ENCODE results near the gene ATP1A4. TPM values are rescaled to one million over a fixed set of nuclear protein-coding genes. Genes with fewer than 3 reads are reported as not detected.

The ATP1A4 gene
- total and polyA plus RNA-seq, 10 of the 15 experiments (the other 5 are each of a cell fraction or from before 2014, with no cell fraction given), result 0.31 to 1.0 (median 0.54) TPM

DNA sequence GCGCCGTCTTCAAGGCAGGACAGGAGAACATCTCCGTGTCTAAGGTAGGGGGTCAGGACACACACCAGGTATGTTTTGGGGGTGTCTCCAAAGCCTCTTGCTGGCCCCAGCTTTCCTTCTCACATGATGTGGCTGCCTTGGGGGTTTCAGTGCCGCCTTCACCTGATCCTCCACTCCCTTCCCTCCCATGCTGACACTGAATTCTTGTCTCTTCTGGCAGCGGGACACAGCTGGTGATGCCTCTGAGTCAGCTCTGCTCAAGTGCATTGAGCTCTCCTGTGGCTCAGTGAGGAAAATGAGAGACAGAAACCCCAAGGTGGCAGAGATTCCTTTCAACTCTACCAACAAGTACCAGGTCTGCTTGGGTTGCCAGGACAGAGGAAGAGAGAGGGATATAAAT is 22.4 kb upstream of the ATP1A4 start:
- CTCF ChIA-PET, result interaction anchor here (1.4 kb wide), 1 partner anchor 162 kb away, joined by 4 read pairs; no protein-coding TSS in a partner anchor
- in situ Hi-C loops (cut with MboI), result no loop called here
- H3K27me3 ChIP-seq (replicated peaks in 1 of 2; ENCODE audit: control insufficient read depth in 2 of 2, insufficient read depth in 2 of 2, low read length in 1 of 2), result 0 out of 4 replicates have a peak, but pooled peaks cover 1 to 2% of the 10 kb centered on the region in 2 experiments

DNA sequence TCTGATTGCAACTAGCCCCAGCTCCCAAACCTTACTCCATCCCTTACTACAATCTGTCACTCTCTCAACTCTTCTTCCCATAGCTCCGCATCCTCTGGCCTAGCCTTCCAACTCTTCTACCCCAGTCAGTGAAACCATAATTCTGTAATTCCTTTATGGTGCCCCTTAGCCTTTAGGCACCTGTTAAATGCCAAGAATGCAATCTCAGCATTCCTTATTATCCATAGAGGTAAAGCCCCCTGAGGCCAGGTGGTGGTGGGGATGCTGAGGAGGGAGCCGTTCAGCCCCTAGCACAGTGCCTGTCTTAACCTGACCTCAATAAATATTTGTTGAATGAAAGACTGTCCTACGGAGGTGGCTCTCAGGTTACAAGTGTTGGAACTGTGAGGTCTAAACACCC is 21.8 kb upstream of the ATP1A4 start:
- 0 out of 4 replicates have a peak, but pooled peaks cover 1 to 2% of the 10 kb centered on the region in 2 experiments for H3K27me3 ChIP-seq (replicated peaks in 1 of 2; ENCODE audit: control insufficient read depth in 2 of 2, insufficient read depth in 2 of 2, low read length in 1 of 2)
- SMC1A ChIA-PET (ENCODE audit: uncharacterized antibody, unreplicated experiment), result no interaction called here
- RAD21 ChIA-PET (ENCODE audit: unreplicated experiment), result no interaction called here
- FAIRE-seq, result no peak
- ATAC-seq, result no peak
- intact Hi-C loops (cut with micrococcal nuclease; ENCODE audit: unreplicated experiment), result no loop called here
- H4K20me1 ChIP-seq (ENCODE audit: control insufficient read depth, insufficient read depth), result no peaks in the 10 kb centered on the region
- H3K36me3 ChIP-seq (ENCODE audit: control insufficient read depth in 2 of 2, insufficient read depth in 2 of 2, low read length in 1 of 2), result no peaks in the 10 kb centered on the region
- WGBS (ENCODE audit: insufficient coverage, insufficient replicate concordance, low lambda C conversion rate, missing lambda C conversion rate), result 49% methylated on average over 3 of the region's 3 CpGs
- POLR2A ChIA-PET, result no interaction called here
- no peak overlapping the region for H3K4me3 ChIP-seq
- no peak overlapping the region for H3K9ac ChIP-seq (ENCODE audit: control insufficient read depth, insufficient read depth, low read length)
- CTCF ChIA-PET, result interaction anchor here (1.4 kb wide), 1 partner anchor 162 kb away, joined by 4 read pairs; no protein-coding TSS in a partner anchor
- no peak overlapping the region for H3K4me2 ChIP-seq (ENCODE audit: control insufficient read depth, insufficient read depth)
- H3K79me2 ChIP-seq (ENCODE audit: control insufficient read depth, insufficient read depth, low read length), result no peaks in the 10 kb centered on the region
- no peak overlapping the region for H2AFZ ChIP-seq (ENCODE audit: control insufficient read depth, low read depth, low read length)
- DNase-seq (ENCODE audit: low read depth, low spot score), result no peak
- in situ Hi-C loops (cut with MboI), result no loop called here
- BruUV-seq (replicated peaks), result no TSS peak
- no peak overlapping the region for H3K27ac ChIP-seq (ENCODE audit: control insufficient read depth, insufficient read depth)
- H3K9me3 ChIP-seq (replicated peaks; ENCODE audit: control insufficient read depth, insufficient read depth, low read length), result no peaks in the 10 kb centered on the region
- no peaks in the 10 kb centered on the region for H3K4me1 ChIP-seq (ENCODE audit: control insufficient read depth, insufficient read depth, low read length)
- TF ChIP-seq ZNF274 (IDR thresholded peaks at IDR 0.05; ENCODE audit: insufficient read depth, insufficient read length) (no peak), CBX5 (IDR thresholded peaks at IDR 0.05; ENCODE audit: low read depth) (no peak), CEBPB (IDR thresholded peaks at IDR 0.05; ENCODE audit: borderline replicate concordance in 1 of 2, low read depth in 2 of 2, low read length in 2 of 2) (no peak), RUNX3 (IDR thresholded peaks at IDR 0.05; ENCODE audit: low read length) (no peak), YBX1 (IDR thresholded peaks at IDR 0.05) (no peak), HDGF (IDR thresholded peaks at IDR 0.05) (no peak), YY1 (IDR thresholded peaks at IDR 0.05; ENCODE audit: low read depth, low read length) (no peak), MEF2A (IDR thresholded peaks at IDR 0.05; ENCODE audit: insufficient read depth, low read depth, low read length) (no peak)
- TF ChIP-seq, protein P1, sequence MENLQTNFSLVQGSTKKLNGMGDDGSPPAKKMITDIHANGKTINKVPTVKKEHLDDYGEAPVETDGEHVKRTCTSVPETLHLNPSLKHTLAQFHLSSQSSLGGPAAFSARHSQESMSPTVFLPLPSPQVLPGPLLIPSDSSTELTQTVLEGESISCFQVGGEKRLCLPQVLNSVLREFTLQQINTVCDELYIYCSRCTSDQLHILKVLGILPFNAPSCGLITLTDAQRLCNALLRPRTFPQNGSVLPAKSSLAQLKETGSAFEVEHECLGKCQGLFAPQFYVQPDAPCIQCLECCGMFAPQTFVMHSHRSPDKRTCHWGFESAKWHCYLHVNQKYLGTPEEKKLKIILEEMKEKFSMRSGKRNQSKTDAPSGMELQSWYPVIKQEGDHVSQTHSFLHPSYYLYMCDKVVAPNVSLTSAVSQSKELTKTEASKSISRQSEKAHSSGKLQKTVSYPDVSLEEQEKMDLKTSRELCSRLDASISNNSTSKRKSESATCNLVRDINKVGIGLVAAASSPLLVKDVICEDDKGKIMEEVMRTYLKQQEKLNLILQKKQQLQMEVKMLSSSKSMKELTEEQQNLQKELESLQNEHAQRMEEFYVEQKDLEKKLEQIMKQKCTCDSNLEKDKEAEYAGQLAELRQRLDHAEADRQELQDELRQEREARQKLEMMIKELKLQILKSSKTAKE (IDR thresholded peaks at IDR 0.05; ENCODE audit: low read depth, poor library complexity, severe bottlenecking), result no peak
- TF ChIP-seq, protein P2, sequence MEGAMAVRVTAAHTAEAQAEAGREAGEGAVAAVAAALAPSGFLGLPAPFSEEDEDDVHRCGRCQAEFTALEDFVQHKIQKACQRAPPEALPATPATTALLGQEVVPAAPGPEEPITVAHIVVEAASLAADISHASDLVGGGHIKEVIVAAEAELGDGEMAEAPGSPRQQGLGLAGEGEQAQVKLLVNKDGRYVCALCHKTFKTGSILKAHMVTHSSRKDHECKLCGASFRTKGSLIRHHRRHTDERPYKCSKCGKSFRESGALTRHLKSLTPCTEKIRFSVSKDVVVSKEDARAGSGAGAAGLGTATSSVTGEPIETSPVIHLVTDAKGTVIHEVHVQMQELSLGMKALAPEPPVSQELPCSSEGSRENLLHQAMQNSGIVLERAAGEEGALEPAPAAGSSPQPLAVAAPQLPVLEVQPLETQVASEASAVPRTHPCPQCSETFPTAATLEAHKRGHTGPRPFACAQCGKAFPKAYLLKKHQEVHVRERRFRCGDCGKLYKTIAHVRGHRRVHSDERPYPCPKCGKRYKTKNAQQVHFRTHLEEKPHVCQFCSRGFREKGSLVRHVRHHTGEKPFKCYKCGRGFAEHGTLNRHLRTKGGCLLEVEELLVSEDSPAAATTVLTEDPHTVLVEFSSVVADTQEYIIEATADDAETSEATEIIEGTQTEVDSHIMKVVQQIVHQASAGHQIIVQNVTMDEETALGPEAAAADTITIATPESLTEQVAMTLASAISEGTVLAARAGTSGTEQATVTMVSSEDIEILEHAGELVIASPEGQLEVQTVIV (IDR thresholded peaks at IDR 0.05; ENCODE audit: borderline replicate concordance, partially characterized antibody), result no peak

More for the DNA sequence above, 22.4 kb upstream of the ATP1A4 start:
- ChIA-PET POLR2A (no interaction called here), SMC1A (ENCODE audit: uncharacterized antibody, unreplicated experiment) (interaction anchor here (0.7 kb wide), 1 partner anchor 33 kb away, joined by 3 read pairs; no protein-coding TSS in a partner anchor), RAD21 (ENCODE audit: unreplicated experiment) (no interaction called here)
- H3K9ac ChIP-seq (ENCODE audit: control insufficient read depth, insufficient read depth, low read length), result no peak overlapping the region
- DNase-seq (ENCODE audit: low read depth, low spot score) (no peak), ATAC-seq (no peak), FAIRE-seq (no peak)
- H3K4me1 ChIP-seq (ENCODE audit: control insufficient read depth, insufficient read depth, low read length), result no peaks in the 10 kb centered on the region
- H2AFZ ChIP-seq (ENCODE audit: control insufficient read depth, low read depth, low read length), result no peak overlapping the region
- no peak overlapping the region for H3K4me3 ChIP-seq
- no peaks in the 10 kb centered on the region for H3K36me3 ChIP-seq (ENCODE audit: control insufficient read depth in 2 of 2, insufficient read depth in 2 of 2, low read length in 1 of 2)
- intact Hi-C loops (cut with micrococcal nuclease; ENCODE audit: unreplicated experiment), result no loop called here
- H3K4me2 ChIP-seq (ENCODE audit: control insufficient read depth, insufficient read depth), result no peak overlapping the region
- H3K9me3 ChIP-seq (replicated peaks; ENCODE audit: control insufficient read depth, insufficient read depth, low read length), result no peaks in the 10 kb centered on the region
- H3K79me2 ChIP-seq (ENCODE audit: control insufficient read depth, insufficient read depth, low read length), result no peaks in the 10 kb centered on the region
- no peak overlapping the region for H3K27ac ChIP-seq (ENCODE audit: control insufficient read depth, insufficient read depth)
- TF ChIP-seq CREB1 (IDR thresholded peaks at IDR 0.05; ENCODE audit: low read depth), result no peak
- BruUV-seq (replicated peaks), result no TSS peak
- no peaks in the 10 kb centered on the region for H4K20me1 ChIP-seq (ENCODE audit: control insufficient read depth, insufficient read depth)
- 58% methylated on average over 5 of the region's 5 CpGs for WGBS (ENCODE audit: insufficient coverage, insufficient replicate concordance, low lambda C conversion rate, missing lambda C conversion rate)
